GM19372 (cell line): ENCODE data around the gene NCAPD2.
"Not testable (repeated sequence)": the region's sequence is repeated elsewhere in the genome, so short reads cannot be mapped to it uniquely, and the experiment has no call there.

Source experiments
- ATAC-seq: cut with Tn5 transposase; IDR thresholded peaks from one replicate; pipeline ENCODE4 v1.9.1; 2021; ENCODE audit warnings: mild to moderate bottlenecking, low read depth, moderate library complexity; ENCODE audit not compliant: unreplicated experiment

The NCAPD2 gene

GRCh38 chr12:6542209-6543009, 48.5 kb downstream of the NCAPD2 start:
- ATAC-seq, result no peak

- ATAC-seq, result no peak
Observed at GRCh38 chr12:6546016-6546415, 52.1 kb downstream of the NCAPD2 start.

DNA sequence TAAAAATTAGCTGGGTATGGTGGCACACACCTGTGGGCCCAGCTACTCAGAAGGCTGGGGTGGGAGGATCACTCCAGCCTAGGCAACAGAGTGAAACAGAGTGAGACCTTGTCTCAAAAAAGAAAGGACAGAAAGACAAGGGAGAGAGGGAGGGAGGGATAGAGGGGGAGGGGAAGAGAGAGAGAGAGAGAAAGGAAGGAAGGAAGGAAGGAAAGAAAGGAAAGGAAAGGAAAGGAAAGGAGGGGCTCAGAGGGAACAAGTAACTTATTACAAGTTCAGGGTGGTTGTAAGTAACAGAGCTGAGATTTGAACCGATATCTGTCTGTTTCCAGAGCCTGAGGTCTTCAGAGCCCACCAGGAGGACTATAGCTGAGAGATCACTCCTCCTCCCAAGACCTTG, 53.7 kb downstream of the NCAPD2 start:
- no peak for ATAC-seq

- no peak for ATAC-seq
Observed at GRCh38 chr12:6547987-6548386, 54.1 kb downstream of the NCAPD2 start.

DNA sequence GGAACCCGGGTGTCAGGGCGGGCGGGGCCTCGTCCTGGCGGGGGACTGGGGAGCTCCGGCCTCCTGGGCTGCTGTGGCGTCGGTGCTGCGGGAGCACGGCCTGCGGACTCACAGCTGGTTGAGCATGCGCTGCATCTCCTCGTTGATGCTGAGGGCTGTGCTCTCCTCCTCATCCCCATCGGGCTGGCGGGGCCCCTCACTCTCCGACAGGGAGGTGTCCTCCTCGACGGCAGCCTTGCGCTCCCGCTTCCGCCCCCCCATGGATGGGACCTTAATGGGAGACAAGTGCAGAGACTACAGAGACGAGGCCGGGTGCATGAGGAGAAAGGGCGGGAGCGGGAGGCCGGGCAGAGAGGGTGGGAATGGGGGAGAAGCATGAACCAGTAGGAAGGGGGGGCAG, 54.7 kb downstream of the NCAPD2 start:
- ATAC-seq, result no peak

- ATAC-seq, result no peak
Observed at GRCh38 chr12:6548966-6549683, 55.2 kb downstream of the NCAPD2 start.

DNA sequence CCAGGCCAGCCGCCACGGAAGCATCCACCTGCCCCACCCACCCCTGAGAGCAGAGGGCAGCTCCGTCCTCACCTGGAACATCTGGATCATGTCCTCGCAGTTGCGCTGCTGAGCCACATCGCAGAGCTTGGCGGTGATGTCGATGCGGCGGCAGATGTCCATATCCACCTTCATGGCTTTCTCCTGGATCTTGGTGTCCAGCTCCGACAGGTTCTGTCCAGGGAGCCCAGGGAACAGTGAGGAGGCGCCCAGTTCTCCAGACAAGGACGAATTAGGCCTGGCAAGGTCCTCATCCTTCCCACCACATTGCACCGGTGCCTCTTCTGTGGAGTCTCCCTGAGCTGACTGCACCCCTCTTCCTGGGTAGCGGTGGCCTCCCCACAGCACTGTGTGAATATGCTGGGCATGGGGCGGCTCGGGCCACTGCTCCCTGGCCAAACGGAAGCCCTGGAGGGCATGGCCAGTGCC, 55.8 kb downstream of the NCAPD2 start:
- no peak for ATAC-seq

DNA sequence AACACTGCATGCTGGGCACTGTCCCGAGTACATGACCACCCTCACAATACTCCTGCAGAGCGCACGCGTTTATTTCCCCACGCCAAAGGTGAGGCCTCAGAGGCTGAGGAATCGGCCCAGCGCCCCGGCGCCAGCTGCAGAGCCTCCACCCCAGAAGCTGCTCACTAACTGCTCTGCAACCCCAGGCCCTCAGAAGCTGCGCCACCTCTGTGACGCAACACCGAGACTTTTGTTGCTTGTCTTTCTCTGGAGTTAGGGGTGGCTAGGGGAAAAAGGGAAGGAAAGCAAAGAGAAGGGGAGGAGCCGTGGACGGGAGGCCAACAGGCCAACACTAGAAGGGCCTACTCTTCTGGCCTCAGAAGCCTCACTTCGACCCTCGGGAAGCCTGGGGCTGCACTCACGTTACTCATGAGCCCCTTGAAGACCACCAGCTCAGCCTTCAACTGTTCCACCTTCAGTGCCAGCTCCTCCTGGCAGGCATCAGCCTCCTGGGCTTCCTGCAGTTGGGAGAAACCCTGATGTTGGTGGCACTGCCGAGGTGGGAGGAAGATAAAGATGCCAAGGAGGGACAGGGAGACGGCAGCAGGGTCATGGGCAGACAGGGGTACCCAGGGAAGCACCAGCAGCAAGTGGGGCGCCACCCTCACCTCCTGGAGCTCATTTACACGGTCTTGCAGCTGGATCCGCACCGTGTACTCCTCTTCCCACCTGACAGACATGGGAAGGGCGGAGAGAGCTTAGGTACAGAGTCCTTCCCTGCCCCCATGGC, 56.6 kb downstream of the NCAPD2 start:
- no peak for ATAC-seq

DNA sequence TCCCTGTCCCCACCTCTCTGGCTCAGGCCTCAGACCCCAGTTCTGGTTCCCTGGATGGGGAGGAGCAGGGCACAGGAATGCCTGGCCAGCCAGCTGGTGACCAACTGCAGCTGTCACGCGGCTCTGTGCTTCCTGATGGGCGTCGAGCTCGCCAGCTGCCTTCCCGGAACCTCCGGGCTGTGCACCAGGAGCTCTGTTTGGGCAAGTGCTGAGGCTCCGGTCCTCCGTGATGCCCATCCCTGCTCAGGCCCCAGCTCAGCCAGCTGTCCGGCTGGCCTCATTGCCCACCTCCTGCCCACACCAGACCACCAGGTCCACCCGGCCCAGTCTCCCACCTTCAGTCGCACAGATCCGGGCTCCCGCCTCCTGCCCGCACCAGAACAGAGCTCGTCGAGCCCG, 57.2 kb downstream of the NCAPD2 start:
- ATAC-seq, result no peak

DNA sequence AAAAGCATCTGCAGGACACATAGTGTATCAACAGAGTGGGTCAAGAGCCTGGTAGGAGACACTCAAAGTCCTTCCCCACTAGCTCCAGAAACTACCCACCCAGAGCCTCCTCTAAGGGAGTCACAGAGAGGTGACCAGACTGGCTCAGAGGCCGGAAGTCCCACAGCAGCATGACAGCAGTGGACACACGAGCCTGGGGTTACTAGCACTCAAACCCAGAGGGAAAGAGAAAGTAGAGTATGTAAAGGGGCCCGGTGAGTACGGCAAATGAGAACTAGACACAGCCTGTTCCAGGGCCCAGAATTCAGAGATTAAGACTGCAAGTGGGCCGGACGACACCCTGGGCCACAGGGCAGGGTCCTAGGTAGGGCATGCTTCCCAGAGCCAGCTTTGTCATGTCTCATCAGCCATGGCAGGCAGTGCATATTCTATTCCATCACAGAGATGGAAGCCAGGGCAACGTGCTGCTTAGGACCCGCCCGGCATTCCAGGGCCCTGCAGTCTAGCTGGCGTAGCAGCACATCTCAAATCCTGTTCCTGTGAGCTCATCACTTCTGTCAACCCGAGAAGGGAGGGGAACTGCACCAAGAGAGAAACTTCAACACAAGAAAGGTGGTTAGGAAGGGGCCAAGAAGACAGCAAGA, 57.7 kb downstream of the NCAPD2 start:
- no peak for ATAC-seq

DNA sequence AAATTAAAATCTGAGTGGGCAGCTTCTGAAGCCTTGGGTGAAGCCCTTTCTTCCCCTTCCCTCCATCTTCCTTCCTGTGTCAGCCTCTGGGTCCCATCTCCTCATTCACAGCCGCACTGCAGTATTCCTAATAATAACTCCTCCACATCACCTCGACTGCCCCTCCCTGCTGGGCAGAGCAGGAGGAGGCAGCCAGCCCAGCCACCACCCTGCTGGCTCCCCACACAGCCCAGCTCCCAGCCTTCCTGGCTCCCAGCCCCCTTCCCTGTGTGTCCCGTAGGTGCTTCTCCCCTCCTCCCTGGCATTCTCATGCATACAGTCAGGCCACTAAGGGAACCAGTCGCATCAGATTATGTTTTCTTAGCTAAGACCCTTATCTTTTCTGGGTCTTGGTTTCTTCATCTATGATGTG, 58.2 kb downstream of the NCAPD2 start:
- no peak for ATAC-seq

- ATAC-seq, result no peak
Observed at GRCh38 chr12:6553051-6553868, 59.4 kb downstream of the NCAPD2 start.

DNA sequence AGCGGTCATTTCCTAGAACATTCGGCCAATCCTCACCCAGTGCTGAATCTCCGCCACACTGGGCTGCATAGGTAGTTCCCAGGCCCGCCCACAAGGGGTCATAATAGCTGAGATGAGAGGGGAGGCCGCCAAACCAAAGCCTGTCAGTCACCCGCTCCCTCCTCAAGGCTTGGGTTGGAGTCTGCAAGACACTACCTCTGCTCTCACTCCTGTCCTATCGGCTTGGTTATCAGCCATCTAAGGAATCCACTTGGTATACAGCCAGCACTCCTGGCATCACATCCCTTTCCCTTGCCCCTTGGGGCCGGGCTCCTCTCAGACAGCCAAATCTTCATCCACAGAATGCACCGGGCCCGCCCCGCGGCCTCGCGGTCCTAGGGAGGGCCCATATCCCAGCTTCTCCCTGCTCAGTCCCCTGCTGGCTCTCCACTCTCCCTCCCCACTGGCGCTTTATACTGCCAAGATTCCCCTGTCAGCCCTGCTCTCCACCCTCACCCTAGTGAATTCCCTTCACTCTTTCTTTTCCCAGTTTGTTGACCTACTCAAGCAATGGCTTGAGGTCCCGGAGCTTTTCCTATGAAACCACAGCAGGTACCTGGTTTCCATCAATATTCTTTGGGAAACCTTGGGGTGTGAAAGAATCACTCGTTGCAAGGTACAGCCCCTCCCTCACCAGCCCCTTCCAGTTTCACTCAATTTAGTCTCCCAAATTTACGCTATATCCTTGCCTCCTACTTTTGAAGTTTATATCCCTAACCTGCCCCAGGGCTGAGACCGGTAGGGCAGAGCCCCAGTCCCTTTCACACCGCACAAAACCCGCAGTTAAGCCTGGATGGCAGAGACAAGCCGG, 60.5 kb downstream of the NCAPD2 start:
- peak; percentile 43 for ATAC-seq

GRCh38 chr12:6555018-6555691, 61.3 kb downstream of the NCAPD2 start:
- peak; percentile 7 for ATAC-seq

- ATAC-seq, result not testable (repeated sequence)
Observed at GRCh38 chr12:6556496-6556817, 62.6 kb downstream of the NCAPD2 start.

DNA sequence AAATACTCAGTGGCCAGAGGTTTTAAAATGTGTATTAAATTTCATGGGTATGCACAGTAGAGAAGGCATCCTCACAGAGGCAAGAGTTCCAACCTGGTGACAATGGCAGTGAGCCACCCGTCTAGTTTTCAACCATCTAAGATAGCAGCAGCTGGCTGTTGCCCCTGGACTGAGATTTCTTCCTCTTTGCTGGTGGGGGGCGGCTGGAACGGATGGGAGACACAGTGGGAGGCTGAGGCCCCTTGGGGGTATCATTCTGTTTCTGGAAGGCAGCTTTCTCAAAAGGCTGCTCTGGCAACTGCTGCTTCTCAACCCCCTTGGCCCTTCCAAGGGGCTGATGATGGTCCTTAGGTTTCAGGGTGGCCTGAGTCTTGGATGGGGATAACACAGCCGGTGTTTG, 63.0 kb downstream of the NCAPD2 start:
- ATAC-seq, result no peak

- ATAC-seq, result not testable (repeated sequence)
Observed at GRCh38 chr12:6558014-6558760, 64.3 kb downstream of the NCAPD2 start.

DNA sequence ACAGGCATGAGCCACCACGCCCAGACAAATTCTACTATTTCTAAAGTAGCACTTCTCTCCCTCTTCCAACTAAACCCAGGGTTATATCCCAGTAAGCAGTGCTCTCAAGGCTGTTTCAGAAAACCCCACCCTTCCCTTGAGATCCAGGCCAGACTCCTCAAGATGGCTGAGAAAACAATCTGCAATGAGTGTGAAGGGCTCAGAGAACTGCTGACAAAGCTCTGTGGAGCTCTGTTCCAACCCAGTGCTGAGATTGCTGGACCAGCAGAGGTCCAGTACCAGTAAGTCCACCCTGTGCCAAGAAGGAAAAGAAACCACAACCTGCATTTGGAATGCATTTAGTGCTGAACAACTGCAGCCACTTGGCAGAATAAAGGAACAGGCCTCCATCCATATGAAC, 65.6 kb downstream of the NCAPD2 start:
- no peak for ATAC-seq
